ENCODE measurements around the gene NPIPB8. TPM values are rescaled to one million over a fixed set of nuclear protein-coding genes. Genes with fewer than 3 reads are reported as not detected.
"Not testable (repeated sequence)": the region's sequence is repeated elsewhere in the genome, so short reads cannot be mapped to it uniquely, and the experiment has no call there.

The NPIPB8 gene
- total and polyA plus RNA-seq, 2 donors (not counting 3 experiments of a cell fraction or from before 2014, with no cell fraction given): 0.11 TPM; not detected in 1

DNA sequence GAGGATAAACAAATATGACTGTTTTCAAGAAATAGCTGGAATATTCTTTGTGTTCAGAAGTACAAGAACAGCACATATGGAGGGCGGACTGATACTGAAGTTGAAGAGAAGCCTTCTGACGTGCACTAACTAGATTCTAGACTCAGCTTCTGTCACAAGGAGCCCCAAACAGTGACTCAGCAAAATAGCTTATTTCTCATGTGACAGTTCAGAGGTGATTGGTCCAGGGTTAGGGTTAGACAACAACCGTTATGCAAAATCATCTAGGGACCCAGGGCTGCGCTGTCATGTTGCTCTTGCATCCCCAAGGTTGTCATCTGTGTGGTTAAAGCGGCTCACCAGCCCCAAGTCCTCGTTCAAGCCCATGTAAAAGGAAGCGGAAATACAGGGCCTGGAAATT is 29.6 kb downstream of the NPIPB8 start:
- H4K20me1 ChIP-seq (replicated peaks; ENCODE audit: control insufficient read depth, extremely low read depth, insufficient read depth, low read length); H3K27me3 ChIP-seq (ENCODE audit: control insufficient read depth in 2 of 2, insufficient read depth in 2 of 2, low read length in 2 of 2); BruUV-seq (replicated peaks); H2AFZ ChIP-seq (ENCODE audit: low read depth, low read length); H3K9me1 ChIP-seq (replicated peaks; ENCODE audit: control insufficient read depth, extremely low read depth, insufficient read depth, low read length); H3K4me1 ChIP-seq (ENCODE audit: control insufficient read depth, extremely low read depth, insufficient read depth, low read length); H3K79me2 ChIP-seq (ENCODE audit: control insufficient read depth, insufficient read depth, low read length); H3K9ac ChIP-seq (replicated peaks; ENCODE audit: extremely low read depth, insufficient read depth, low read length); H3K27ac ChIP-seq (ENCODE audit: insufficient read depth, low read depth, low read length); dilution Hi-C loops (cut with MboI; ENCODE audit: extremely low pct_ligation_motif_present, low sequenced_read_pairs); H3K36me3 ChIP-seq (ENCODE audit: control insufficient read depth in 2 of 2, extremely low read depth in 1 of 2, insufficient read depth in 2 of 2, low read length in 2 of 2); POLR2A ChIA-PET; H3K9me3 ChIP-seq (replicated peaks; ENCODE audit: control insufficient read depth, insufficient read depth, low read length); FAIRE-seq; H3K4me3 ChIP-seq (replicated peaks in 1 of 3; ENCODE audit: insufficient read depth in 1 of 3, low read depth in 1 of 3, low read length in 3 of 3); H3K4me2 ChIP-seq (ENCODE audit: insufficient read depth, low read length); intact Hi-C loops (cut with micrococcal nuclease); DNase-seq (ENCODE audit: low read depth, low spot score); CTCF ChIA-PET: not testable (repeated sequence)

DNA sequence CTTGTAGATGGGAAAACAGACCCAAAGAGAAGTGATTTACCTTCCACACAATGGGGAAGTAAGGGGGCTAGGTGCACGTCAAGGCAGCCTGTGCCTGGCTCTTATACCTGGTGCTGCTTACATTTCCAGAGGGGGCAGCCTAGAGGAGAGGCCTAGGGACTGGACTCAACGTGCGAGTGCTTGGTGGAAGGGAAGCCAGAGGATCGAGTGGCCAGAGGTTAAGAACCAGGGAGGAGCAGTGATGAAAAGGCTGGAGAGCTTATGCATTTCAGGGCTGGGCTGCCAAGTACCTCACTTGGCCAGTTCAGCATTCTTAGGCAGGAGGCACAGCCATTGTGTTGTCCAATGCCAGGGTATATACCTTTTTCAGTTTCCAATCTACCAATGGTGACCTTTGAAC is 30.3 kb downstream of the NPIPB8 start:
- CTCF ChIA-PET; POLR2A ChIA-PET; DNase-seq (ENCODE audit: low read depth, low spot score); H3K27ac ChIP-seq (ENCODE audit: insufficient read depth, low read depth, low read length); H3K36me3 ChIP-seq (ENCODE audit: control insufficient read depth in 2 of 2, extremely low read depth in 1 of 2, insufficient read depth in 2 of 2, low read length in 2 of 2); BruUV-seq (replicated peaks); dilution Hi-C loops (cut with MboI; ENCODE audit: extremely low pct_ligation_motif_present, low sequenced_read_pairs); H3K79me2 ChIP-seq (ENCODE audit: control insufficient read depth, insufficient read depth, low read length); FAIRE-seq; intact Hi-C loops (cut with micrococcal nuclease); H4K20me1 ChIP-seq (replicated peaks; ENCODE audit: control insufficient read depth, extremely low read depth, insufficient read depth, low read length); H3K9ac ChIP-seq (replicated peaks; ENCODE audit: extremely low read depth, insufficient read depth, low read length); H3K4me2 ChIP-seq (ENCODE audit: insufficient read depth, low read length); H3K9me3 ChIP-seq (replicated peaks; ENCODE audit: control insufficient read depth, insufficient read depth, low read length); H2AFZ ChIP-seq (ENCODE audit: low read depth, low read length); H3K9me1 ChIP-seq (replicated peaks; ENCODE audit: control insufficient read depth, extremely low read depth, insufficient read depth, low read length); H3K4me3 ChIP-seq (replicated peaks in 1 of 3; ENCODE audit: insufficient read depth in 1 of 3, low read depth in 1 of 3, low read length in 3 of 3); H3K27me3 ChIP-seq (ENCODE audit: control insufficient read depth in 2 of 2, insufficient read depth in 2 of 2, low read length in 2 of 2); H3K4me1 ChIP-seq (ENCODE audit: control insufficient read depth, extremely low read depth, insufficient read depth, low read length): not testable (repeated sequence)

DNA sequence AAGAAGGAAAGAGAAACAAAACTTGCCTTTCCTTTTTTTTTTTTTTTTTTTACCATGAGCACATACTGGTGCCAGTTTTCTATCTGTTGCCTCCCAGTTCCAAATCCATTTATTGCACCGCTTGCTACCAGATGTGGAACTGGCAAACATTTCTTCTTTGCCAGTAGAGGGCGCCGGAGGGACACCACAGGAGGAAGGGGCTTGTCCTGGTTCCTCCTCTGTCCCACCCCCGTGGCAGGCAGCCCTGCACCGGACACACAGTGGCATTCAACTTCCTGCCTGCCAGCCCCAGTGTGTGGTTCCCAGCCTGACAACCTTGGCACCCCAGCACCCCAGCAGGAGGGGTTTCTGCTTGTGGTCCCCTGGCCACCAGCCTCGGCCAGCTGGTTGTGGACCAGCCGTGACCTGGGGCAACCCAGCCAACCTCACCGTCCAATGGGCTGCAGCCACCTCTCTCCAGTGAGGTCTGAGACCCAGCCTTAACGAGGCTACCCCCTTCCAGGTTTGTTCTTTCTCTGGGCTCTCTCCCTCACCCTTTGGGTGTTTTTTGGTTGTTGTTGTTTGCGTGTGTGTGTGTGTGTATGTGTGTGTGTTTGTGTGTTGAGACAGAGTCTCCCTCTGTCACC is 50.6 kb downstream of the NPIPB8 start:
- H3K4me3 ChIP-seq (replicated peaks in 1 of 3; ENCODE audit: insufficient read depth in 1 of 3, low read depth in 1 of 3, low read length in 3 of 3); H3K79me2 ChIP-seq (ENCODE audit: control insufficient read depth, insufficient read depth, low read length); H3K27ac ChIP-seq (ENCODE audit: insufficient read depth, low read depth, low read length); H3K9me1 ChIP-seq (replicated peaks; ENCODE audit: control insufficient read depth, extremely low read depth, insufficient read depth, low read length); H3K4me1 ChIP-seq (ENCODE audit: control insufficient read depth, extremely low read depth, insufficient read depth, low read length); CTCF ChIA-PET; H3K27me3 ChIP-seq (ENCODE audit: control insufficient read depth in 2 of 2, insufficient read depth in 2 of 2, low read length in 2 of 2); BruUV-seq (replicated peaks); H3K36me3 ChIP-seq (ENCODE audit: control insufficient read depth in 2 of 2, extremely low read depth in 1 of 2, insufficient read depth in 2 of 2, low read length in 2 of 2); H3K4me2 ChIP-seq (ENCODE audit: insufficient read depth, low read length); POLR2A ChIA-PET; FAIRE-seq; H4K20me1 ChIP-seq (replicated peaks; ENCODE audit: control insufficient read depth, extremely low read depth, insufficient read depth, low read length); H2AFZ ChIP-seq (ENCODE audit: low read depth, low read length); H3K9ac ChIP-seq (replicated peaks; ENCODE audit: extremely low read depth, insufficient read depth, low read length); dilution Hi-C loops (cut with MboI; ENCODE audit: extremely low pct_ligation_motif_present, low sequenced_read_pairs); intact Hi-C loops (cut with micrococcal nuclease); DNase-seq (ENCODE audit: low read depth, low spot score); H3K9me3 ChIP-seq (replicated peaks; ENCODE audit: control insufficient read depth, insufficient read depth, low read length): not testable (repeated sequence)

DNA sequence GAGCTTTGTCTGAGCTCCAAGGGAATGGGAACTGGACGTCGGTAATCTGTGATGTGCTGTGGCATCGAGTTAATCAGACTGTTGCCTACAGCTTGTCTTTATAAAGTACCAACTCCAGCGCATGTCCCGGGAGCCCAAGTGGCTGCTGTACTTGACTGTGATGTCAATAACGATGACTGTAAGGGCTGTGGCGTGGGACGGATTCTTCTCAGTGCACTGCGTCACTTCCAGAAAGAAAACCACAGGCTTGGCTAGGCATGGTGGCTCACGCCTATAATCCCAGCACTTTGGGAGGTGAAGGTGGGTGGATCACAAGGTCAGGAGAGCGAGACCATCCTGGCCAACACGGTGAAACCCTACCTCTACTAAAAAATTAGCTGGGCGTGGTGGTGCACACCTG is 51.6 kb downstream of the NPIPB8 start:
- H3K4me2 ChIP-seq (ENCODE audit: insufficient read depth, low read length); H3K9me1 ChIP-seq (replicated peaks; ENCODE audit: control insufficient read depth, extremely low read depth, insufficient read depth, low read length); H3K4me1 ChIP-seq (ENCODE audit: control insufficient read depth, extremely low read depth, insufficient read depth, low read length); H3K27ac ChIP-seq (ENCODE audit: insufficient read depth, low read depth, low read length); H3K9ac ChIP-seq (replicated peaks; ENCODE audit: extremely low read depth, insufficient read depth, low read length); POLR2A ChIA-PET; H3K27me3 ChIP-seq (ENCODE audit: control insufficient read depth in 2 of 2, insufficient read depth in 2 of 2, low read length in 2 of 2); H3K9me3 ChIP-seq (replicated peaks; ENCODE audit: control insufficient read depth, insufficient read depth, low read length); DNase-seq (ENCODE audit: low read depth, low spot score); H3K79me2 ChIP-seq (ENCODE audit: control insufficient read depth, insufficient read depth, low read length); BruUV-seq (replicated peaks); CTCF ChIA-PET; H3K36me3 ChIP-seq (ENCODE audit: control insufficient read depth in 2 of 2, extremely low read depth in 1 of 2, insufficient read depth in 2 of 2, low read length in 2 of 2); H3K4me3 ChIP-seq (replicated peaks in 1 of 3; ENCODE audit: insufficient read depth in 1 of 3, low read depth in 1 of 3, low read length in 3 of 3); dilution Hi-C loops (cut with MboI; ENCODE audit: extremely low pct_ligation_motif_present, low sequenced_read_pairs); H4K20me1 ChIP-seq (replicated peaks; ENCODE audit: control insufficient read depth, extremely low read depth, insufficient read depth, low read length); H2AFZ ChIP-seq (ENCODE audit: low read depth, low read length); intact Hi-C loops (cut with micrococcal nuclease); FAIRE-seq: not testable (repeated sequence)
